ENCODE data around the gene LRRC23. TPM values are rescaled to one million over a fixed set of nuclear protein-coding genes. Genes with fewer than 3 reads are reported as not detected.

Gene LRRC23
- total and polyA plus RNA-seq, 2 of the 13 experiments (the other 11 are each of a cell fraction or from before 2014, with no cell fraction given): 6.0 to 7.8 TPM

DNA sequence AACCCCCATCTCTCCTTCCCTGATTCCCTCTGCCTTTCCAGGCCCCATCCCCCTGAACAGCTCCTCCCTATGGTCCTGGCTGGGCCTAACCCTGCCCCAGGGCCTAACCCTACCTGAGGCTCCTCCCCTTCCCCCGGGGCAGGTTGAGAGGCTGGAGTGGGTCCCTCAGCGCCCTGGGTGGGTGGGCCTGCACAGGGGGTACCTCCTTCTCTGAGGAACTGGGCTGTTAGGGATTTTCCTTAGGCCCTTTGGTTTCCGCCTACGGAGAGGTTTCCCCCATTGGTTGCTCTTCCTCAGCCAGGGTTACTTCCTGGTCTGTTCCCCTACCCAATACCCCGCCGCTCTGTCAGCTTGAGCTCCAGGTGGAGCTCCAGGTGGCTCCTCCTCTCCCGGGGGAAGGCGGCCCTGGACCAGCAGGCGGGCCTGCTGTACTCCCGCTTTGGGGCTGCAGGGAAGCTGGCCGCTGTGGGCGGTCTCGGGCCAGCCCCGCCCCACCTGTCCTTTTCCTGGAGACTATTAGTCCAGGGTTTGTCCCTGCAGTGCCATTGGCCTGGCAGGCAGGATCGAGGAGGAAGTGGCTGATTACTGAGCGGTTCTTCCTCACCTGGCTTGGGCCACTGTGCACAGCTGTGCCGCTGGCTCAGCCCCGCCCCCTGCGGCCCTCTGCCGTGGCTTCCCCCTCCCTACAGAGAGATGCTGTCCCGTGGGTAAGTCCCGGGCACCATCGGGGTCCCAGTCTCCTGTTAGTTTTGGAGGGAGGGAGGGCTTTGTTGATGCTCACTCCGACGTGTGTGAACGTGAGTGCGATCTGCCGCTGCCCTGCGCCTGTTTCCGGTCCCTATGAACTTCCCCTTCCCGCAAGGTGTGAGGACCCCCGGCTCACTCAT is 41.7 kb downstream of the LRRC23 start (continued):
- TF ChIP-seq ETV5 (CRISPR knock-in tag; IDR thresholded peaks at IDR 0.05; ENCODE audit: borderline replicate concordance) (peak; percentile 35; the same call in 1 of the 2 replicates), SRSF1 (optimal IDR thresholded peaks at IDR 0.05; ENCODE audit: low read depth, low read length) (peak; percentile 61), ZNF232 (CRISPR knock-in tag; IDR thresholded peaks at IDR 0.05; ENCODE audit: borderline replicate concordance) (no peak), ZNF24 (IDR thresholded peaks at IDR 0.05) (no peak), SP5 (CRISPR knock-in tag; IDR thresholded peaks at IDR 0.05; ENCODE audit: borderline replicate concordance, low read depth) (0 out of 2 replicates have a peak, but pooled peaks have one; percentile 77), RXRB (CRISPR knock-in tag; IDR thresholded peaks at IDR 0.05; ENCODE audit: borderline replicate concordance) (peak; percentile 49), AKAP8 (CRISPR knock-in tag; IDR thresholded peaks at IDR 0.05) (0 out of 2 replicates have a peak, but pooled peaks have one; percentile 25), ZFP1 (CRISPR knock-in tag; IDR thresholded peaks at IDR 0.05) (peak; percentile 81; the same call in 1 of the 2 replicates), ZFP37 (CRISPR knock-in tag; IDR thresholded peaks at IDR 0.05; ENCODE audit: borderline replicate concordance) (peak; percentile 67; the same call in 1 of the 2 replicates), SOX6 (IDR thresholded peaks at IDR 0.05) (no peak), SOX6 (CRISPR knock-in tag; IDR thresholded peaks at IDR 0.05) (peak; percentile 19; the same call in 1 of the 2 replicates), ZNF331 (CRISPR knock-in tag; IDR thresholded peaks at IDR 0.05) (peak; percentile 70), RFXANK (CRISPR knock-in tag; IDR thresholded peaks at IDR 0.05) (peak; percentile 42; the same call in 1 of the 2 replicates), MYC (CRISPR knock-in tag; IDR thresholded peaks at IDR 0.05; ENCODE audit: borderline replicate concordance) (peak; percentile 42; the same call in 1 of the 2 replicates), NAIF1 (CRISPR knock-in tag; IDR thresholded peaks at IDR 0.05; ENCODE audit: borderline replicate concordance) (no peak), MIER3 (CRISPR knock-in tag; IDR thresholded peaks at IDR 0.05; ENCODE audit: borderline replicate concordance) (0 out of 2 replicates have a peak, but pooled peaks have one; percentile 34)
- TF ChIP-seq, protein P1, sequence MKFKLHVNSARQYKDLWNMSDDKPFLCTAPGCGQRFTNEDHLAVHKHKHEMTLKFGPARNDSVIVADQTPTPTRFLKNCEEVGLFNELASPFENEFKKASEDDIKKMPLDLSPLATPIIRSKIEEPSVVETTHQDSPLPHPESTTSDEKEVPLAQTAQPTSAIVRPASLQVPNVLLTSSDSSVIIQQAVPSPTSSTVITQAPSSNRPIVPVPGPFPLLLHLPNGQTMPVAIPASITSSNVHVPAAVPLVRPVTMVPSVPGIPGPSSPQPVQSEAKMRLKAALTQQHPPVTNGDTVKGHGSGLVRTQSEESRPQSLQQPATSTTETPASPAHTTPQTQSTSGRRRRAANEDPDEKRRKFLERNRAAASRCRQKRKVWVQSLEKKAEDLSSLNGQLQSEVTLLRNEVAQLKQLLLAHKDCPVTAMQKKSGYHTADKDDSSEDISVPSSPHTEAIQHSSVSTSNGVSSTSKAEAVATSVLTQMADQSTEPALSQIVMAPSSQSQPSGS (CRISPR knock-in tag; IDR thresholded peaks at IDR 0.05): peak; percentile 54; the same call in 1 of the 2 replicates
- TF ChIP-seq, protein P2, sequence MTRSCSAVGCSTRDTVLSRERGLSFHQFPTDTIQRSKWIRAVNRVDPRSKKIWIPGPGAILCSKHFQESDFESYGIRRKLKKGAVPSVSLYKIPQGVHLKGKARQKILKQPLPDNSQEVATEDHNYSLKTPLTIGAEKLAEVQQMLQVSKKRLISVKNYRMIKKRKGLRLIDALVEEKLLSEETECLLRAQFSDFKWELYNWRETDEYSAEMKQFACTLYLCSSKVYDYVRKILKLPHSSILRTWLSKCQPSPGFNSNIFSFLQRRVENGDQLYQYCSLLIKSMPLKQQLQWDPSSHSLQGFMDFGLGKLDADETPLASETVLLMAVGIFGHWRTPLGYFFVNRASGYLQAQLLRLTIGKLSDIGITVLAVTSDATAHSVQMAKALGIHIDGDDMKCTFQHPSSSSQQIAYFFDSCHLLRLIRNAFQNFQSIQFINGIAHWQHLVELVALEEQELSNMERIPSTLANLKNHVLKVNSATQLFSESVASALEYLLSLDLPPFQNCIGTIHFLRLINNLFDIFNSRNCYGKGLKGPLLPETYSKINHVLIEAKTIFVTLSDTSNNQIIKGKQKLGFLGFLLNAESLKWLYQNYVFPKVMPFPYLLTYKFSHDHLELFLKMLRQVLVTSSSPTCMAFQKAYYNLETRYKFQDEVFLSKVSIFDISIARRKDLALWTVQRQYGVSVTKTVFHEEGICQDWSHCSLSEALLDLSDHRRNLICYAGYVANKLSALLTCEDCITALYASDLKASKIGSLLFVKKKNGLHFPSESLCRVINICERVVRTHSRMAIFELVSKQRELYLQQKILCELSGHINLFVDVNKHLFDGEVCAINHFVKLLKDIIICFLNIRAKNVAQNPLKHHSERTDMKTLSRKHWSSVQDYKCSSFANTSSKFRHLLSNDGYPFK (CRISPR knock-in tag; IDR thresholded peaks at IDR 0.05; ENCODE audit: borderline replicate concordance): peak; percentile 46; the same call in 1 of the 2 replicates
- TF ChIP-seq, protein P3, sequence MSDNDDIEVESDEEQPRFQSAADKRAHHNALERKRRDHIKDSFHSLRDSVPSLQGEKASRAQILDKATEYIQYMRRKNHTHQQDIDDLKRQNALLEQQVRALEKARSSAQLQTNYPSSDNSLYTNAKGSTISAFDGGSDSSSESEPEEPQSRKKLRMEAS (IDR thresholded peaks at IDR 0.05): peak; percentile 46; the same call in 1 of the 2 replicates
- TF ChIP-seq, protein P4, sequence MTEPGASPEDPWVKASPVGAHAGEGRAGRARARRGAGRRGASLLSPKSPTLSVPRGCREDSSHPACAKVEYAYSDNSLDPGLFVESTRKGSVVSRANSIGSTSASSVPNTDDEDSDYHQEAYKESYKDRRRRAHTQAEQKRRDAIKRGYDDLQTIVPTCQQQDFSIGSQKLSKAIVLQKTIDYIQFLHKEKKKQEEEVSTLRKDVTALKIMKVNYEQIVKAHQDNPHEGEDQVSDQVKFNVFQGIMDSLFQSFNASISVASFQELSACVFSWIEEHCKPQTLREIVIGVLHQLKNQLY (CRISPR knock-in tag; IDR thresholded peaks at IDR 0.05): peak; percentile 14; the same call in 1 of the 2 replicates
- TF ChIP-seq, protein P5, sequence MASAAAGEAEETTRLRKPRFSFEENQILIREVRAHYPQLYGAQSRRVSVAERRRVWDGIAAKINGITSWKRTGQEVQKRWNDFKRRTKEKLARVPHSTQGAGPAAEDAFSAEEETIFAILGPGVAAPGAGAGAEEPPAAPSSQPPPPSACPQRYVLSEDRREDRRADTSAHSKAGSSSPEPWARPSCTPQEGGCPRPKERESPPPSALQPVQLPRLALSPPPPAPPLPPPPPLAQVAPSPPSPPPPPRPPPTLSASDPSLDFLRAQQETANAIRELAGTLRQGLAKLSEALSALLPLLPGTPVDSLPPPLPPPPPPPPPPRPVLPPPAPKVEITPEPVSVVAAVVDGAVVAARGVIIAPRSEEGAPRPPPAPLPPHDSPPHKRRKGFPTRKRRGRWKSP (CRISPR knock-in tag; IDR thresholded peaks at IDR 0.05): peak; percentile 70; the same call in 1 of the 2 replicates
